ENCODE data around the gene UXS1. TPM values are rescaled to one million over a fixed set of nuclear protein-coding genes. Genes with fewer than 3 reads are reported as not detected.

Gene UXS1
- total and polyA plus RNA-seq, 2 of the 8 experiments (the other 6 are each of a cell fraction or from before 2014, with no cell fraction given): 44.5 to 63.4 TPM

DNA sequence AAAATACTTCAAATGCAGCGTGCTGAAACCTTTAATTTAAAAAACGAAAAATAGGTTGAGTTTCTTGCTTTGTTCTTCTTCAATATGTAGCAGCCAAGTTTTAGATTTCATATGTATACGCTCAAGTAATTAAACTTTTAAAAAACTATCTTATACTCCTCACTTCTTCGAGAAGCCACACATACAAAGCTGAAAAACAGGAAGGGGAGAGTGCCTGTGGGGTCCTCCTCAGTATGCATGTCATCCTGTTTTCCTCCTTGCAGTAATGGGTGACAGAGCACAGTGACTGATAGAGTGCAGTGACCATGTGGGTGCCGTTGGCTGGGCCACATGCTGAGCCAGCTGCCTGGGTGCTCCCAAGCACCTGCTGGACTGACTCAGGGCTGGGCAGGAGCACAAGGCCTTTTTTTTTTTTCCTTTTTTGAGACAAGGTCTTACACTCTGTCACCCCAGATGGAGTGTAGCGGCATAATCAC is 33.3 kb downstream of the UXS1 start:
- Histone ChIP-seq H3K79me2 (ENCODE audit: control insufficient read depth in 1 of 2, insufficient read depth in 2 of 2, low read length in 2 of 2) (peaks cover 0 to 8% of the 10 kb centered on the region in 2 experiments; a peak in 3 of 4 replicates), H4K20me1 (replicated peaks in 1 of 2; ENCODE audit: control insufficient read depth in 1 of 2, insufficient read depth in 2 of 2, low read length in 2 of 2) (peaks cover 3 to 10% of the 10 kb centered on the region in 2 experiments), H2BK20ac (ENCODE audit: low read length) (no peak overlapping the region), H3K9ac (replicated peaks in 1 of 4; ENCODE audit: extremely low read depth in 1 of 4, low read depth in 3 of 4, low read length in 3 of 4) (no peak overlapping the region), H4K91ac (replicated peaks; ENCODE audit: insufficient read length, low read length) (no peak overlapping the region), H2AK5ac (ENCODE audit: low read depth, low read length) (no peak overlapping the region), H2BK15ac (ENCODE audit: low read length) (no peak overlapping the region), H3K36me3 (ENCODE audit: control insufficient read depth in 2 of 4, insufficient read depth in 4 of 4, low read length in 3 of 4) (peaks cover 3 to 18% (median 9%) of the 10 kb centered on the region in 4 experiments; a peak in 7 of 8 replicates), H2BK120ac (replicated peaks; ENCODE audit: low read depth, low read length) (no peak overlapping the region), H2BK5ac (ENCODE audit: low read depth, low read length) (no peak overlapping the region), H2BK12ac (ENCODE audit: low read depth, low read length) (no peak overlapping the region), H4K8ac (ENCODE audit: extremely low read depth, insufficient read depth, low read length) (no peak overlapping the region), H4K5ac (ENCODE audit: insufficient read length, low read depth, low read length) (no peak overlapping the region), H3K9me3 (ENCODE audit: insufficient read depth in 2 of 2, low read depth in 1 of 2, low read length in 1 of 2) (no peaks in the 10 kb centered on the region), H3K27ac (ENCODE audit: low read depth, low read length) (no peak overlapping the region), H3K4me1 (replicated peaks in 1 of 4; ENCODE audit: control insufficient read depth in 3 of 4, insufficient read depth in 4 of 4, low read length in 3 of 4) (peaks cover 10 to 20% (median 12%) of the 10 kb centered on the region in 4 experiments; a peak in 5 of 7 replicates), H3K23ac (ENCODE audit: insufficient read length) (no peak overlapping the region), H3K79me1 (ENCODE audit: low read depth, low read length) (no peaks in the 10 kb centered on the region), H3K14ac (ENCODE audit: insufficient read length) (no peak overlapping the region), H3K27me3 (replicated peaks in 1 of 4; ENCODE audit: control insufficient read depth in 3 of 4, extremely low read depth in 1 of 4, insufficient read depth in 3 of 4, low read length in 3 of 4) (no peaks in the 10 kb centered on the region), H2AFZ (ENCODE audit: low read length) (no peak overlapping the region), H3K56ac (replicated peaks; ENCODE audit: insufficient read length, low read depth, low read length) (no peak overlapping the region), H3K4ac (replicated peaks; ENCODE audit: insufficient read length, low read depth, low read length) (no peak overlapping the region), H3K18ac (ENCODE audit: extremely low read depth, low read length) (no peak overlapping the region), H3K23me2 (ENCODE audit: low read depth, low read length) (no peaks in the 10 kb centered on the region), H3K4me3 (ENCODE audit: extremely low read depth in 1 of 4, insufficient read depth in 2 of 4, low read depth in 3 of 4, low read length in 4 of 4) (no peak overlapping the region), H3K4me2 (ENCODE audit: insufficient read depth in 1 of 2, low read depth in 2 of 2, low read length in 2 of 2) (no peak overlapping the region)
- CTCF ChIA-PET (ENCODE audit: partially characterized antibody): interaction anchor here (0.9 to 1.7 kb wide), 2 partner anchors 13 to 16 kb away, joined by 4 read pairs; no protein-coding TSS in a partner anchor
- FAIRE-seq (no peak), DNase-seq (ENCODE audit: low read depth in 1 of 2, low spot score in 2 of 2) (no peak)
- POLR2A ChIA-PET (ENCODE audit: partially characterized antibody): no interaction called here
- WGBS, 2 experiments (ENCODE audit: extremely low coverage in 1 of 2, insufficient coverage in 1 of 2, insufficient read length in 1 of 2, insufficient replicate concordance in 2 of 2, low coverage in 1 of 2, low lambda C conversion rate in 2 of 2, missing lambda C conversion rate in 1 of 2): 92% methylated on average over 6 of the region's 6 CpGs; no CpG with 5 or more reads in 1 of the 2 experiments
- TF ChIP-seq, protein P1, sequence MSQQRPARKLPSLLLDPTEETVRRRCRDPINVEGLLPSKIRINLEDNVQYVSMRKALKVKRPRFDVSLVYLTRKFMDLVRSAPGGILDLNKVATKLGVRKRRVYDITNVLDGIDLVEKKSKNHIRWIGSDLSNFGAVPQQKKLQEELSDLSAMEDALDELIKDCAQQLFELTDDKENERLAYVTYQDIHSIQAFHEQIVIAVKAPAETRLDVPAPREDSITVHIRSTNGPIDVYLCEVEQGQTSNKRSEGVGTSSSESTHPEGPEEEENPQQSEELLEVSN (IDR thresholded peaks at IDR 0.05): no peak
- TF ChIP-seq, protein P2, sequence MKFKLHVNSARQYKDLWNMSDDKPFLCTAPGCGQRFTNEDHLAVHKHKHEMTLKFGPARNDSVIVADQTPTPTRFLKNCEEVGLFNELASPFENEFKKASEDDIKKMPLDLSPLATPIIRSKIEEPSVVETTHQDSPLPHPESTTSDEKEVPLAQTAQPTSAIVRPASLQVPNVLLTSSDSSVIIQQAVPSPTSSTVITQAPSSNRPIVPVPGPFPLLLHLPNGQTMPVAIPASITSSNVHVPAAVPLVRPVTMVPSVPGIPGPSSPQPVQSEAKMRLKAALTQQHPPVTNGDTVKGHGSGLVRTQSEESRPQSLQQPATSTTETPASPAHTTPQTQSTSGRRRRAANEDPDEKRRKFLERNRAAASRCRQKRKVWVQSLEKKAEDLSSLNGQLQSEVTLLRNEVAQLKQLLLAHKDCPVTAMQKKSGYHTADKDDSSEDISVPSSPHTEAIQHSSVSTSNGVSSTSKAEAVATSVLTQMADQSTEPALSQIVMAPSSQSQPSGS (IDR thresholded peaks at IDR 0.05; ENCODE audit: low read length): no peak
- no peak for TF ChIP-seq RBBP5 (IDR thresholded peaks at IDR 0.05; ENCODE audit: borderline replicate concordance, low read depth, low read length)
- no peak for TF ChIP-seq SIX5 (IDR thresholded peaks at IDR 0.05; ENCODE audit: low read depth, low read length)

Measured in H1 (cell line).